ENCODE data around the gene RBKS.

The RBKS gene

GRCh38 chr2:27802547-27802946 lies 87.6 kb downstream of the RBKS start:
- no peak for DNase-seq (ENCODE audit: low spot score)

GRCh38 chr2:27800856-27801255 lies 89.3 kb downstream of the RBKS start:
- DNase-seq (ENCODE audit: low spot score): no peak
- no peak for TF ChIP-seq CTCF (IDR thresholded peaks at IDR 0.05; ENCODE audit: extremely low read depth, missing control alignments)

More at GRCh38 chr2:27802547-27802946, 87.6 kb downstream of the RBKS start:
- no peak for TF ChIP-seq CTCF (IDR thresholded peaks at IDR 0.05; ENCODE audit: extremely low read depth, missing control alignments)

- no peak for TF ChIP-seq CTCF (IDR thresholded peaks at IDR 0.05; ENCODE audit: extremely low read depth, missing control alignments)
- DNase-seq (ENCODE audit: low spot score): no peak
Observed at GRCh38 chr2:27799646-27800010, 90.6 kb downstream of the RBKS start.

- no peak for DNase-seq (ENCODE audit: low spot score)
- TF ChIP-seq CTCF (IDR thresholded peaks at IDR 0.05; ENCODE audit: extremely low read depth, missing control alignments): no peak
Observed at GRCh38 chr2:27798948-27799645, 91.1 kb downstream of the RBKS start.

- DNase-seq (ENCODE audit: low spot score): no peak
- TF ChIP-seq CTCF (IDR thresholded peaks at IDR 0.05; ENCODE audit: extremely low read depth, missing control alignments): no peak
Observed at GRCh38 chr2:27798486-27798885, 91.7 kb downstream of the RBKS start.

GRCh38 chr2:27797841-27798240 lies 92.3 kb downstream of the RBKS start:
- TF ChIP-seq CTCF (IDR thresholded peaks at IDR 0.05; ENCODE audit: extremely low read depth, missing control alignments): no peak
- no peak for DNase-seq (ENCODE audit: low spot score)

- no peak for TF ChIP-seq CTCF (IDR thresholded peaks at IDR 0.05; ENCODE audit: extremely low read depth, missing control alignments)
- no peak for DNase-seq (ENCODE audit: low spot score)
Observed at GRCh38 chr2:27796791-27797765, 93.1 kb downstream of the RBKS start.

Measured in GM20000 (cell line).